ENCODE results near the gene NGB.

Gene NGB

GRCh38 chr14:77225892-77226557, 45.0 kb downstream of the NGB start:
- DNase-seq = no peak

DNA sequence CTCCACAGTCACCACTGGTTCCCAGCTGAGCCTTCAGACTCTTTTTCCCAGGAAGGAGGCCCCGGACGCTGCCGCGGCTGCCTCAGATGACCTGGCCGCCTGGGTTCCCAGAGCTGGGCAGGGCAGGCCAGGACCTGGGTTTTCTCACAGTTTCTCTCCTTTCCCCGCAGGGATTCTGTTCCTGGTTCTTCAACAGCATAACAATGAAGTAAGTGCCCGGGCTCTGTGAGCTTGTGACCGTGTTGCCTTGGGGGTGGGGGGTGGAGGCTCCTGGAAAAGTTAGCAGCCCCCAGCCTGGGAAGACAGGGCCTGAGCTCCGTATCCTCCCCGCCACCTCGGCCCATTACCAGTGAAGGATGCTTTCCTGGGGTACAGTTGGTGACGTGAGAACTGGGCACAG, 45.8 kb downstream of the NGB start:
- DNase-seq = no peak

DNA sequence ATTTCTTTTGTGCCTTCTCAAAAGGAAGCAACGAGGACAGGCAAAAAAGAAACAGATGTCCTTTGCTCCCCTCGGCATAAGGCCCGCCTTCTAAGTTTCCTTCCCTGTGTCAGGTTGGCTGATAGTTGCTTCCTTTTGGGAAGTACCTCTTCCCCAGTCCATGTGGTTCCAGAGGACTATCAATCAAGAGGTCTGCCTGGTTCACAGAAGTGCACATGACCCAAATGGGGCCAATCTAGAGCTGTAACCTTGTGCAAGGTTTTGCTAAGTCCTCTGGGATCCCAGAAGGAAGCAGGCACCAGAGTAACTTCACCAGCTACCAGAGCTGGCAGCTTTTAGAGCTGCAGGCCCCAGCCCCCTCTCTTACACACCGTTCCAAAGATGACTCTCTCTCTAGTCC, 46.8 kb downstream of the NGB start:
- DNase-seq = no peak

- DNase-seq = no peak
Observed at GRCh38 chr14:77222546-77223225, 48.3 kb downstream of the NGB start.

- DNase-seq = no peak
Observed at GRCh38 chr14:77221241-77221871, 49.6 kb downstream of the NGB start.

GRCh38 chr14:77220246-77221017, 50.6 kb downstream of the NGB start:
- no peak for DNase-seq

DNA sequence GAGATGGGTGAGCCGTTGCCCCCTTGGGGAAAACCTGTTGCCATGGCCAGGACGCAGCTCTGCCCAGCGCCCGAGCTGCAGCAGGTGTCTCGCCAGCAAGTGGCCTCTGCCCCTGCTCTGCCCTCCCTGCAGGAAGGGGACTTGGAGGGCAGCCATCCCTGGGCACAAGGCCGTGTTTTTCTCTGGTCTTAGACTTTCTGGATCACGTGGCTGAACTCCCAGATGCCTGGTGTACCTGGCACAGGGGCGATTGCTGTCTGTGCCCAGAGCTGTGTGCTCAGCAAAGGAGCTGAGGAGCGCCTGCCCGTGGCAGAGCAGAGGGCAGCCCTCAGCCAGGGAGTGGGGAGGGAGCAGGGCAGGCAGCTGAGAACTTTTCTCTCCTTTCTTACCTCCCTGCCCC, 51.4 kb downstream of the NGB start:
- DNase-seq = no peak

DNA sequence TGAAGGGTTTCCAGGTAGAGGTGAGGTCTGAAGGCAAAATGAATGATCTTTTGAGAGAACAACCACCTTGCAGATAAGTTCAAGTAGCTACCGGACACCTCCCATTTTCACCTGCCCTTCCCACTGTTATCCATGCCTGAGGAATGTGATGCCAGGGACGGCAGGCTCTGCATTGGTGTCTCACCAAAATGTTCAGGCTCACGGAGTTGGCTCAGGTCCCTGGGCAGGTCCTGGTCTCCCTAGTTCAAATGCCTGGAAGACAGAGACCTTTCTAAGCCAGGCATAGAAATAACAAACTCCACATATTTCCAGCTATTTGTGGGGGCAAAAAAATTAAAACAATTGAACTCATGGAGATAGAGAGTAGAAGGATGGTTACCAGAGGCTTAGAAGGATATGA, 53.5 kb downstream of the NGB start:
- DNase-seq = no peak
